AG10803 (cell line): Measurements from ENCODE around the gene GAPVD1.
A peak's percentile ranks its signal among the peaks of the same experiment; 100 is the strongest.

Source experiments
- DNase-seq: peaks from one replicate; pipeline ENCODE4 v3.0.0; 2010; ENCODE audit warnings: low read depth
- H3K4me3 ChIP-seq: 2 replicates; pipeline ENCODE4 v1.5.1; 2011; ENCODE audit warnings: mild to moderate bottlenecking, low read length, control low read depth
- CTCF ChIP-seq: conservative IDR thresholded peaks from 2 replicates; pipeline ENCODE4 v1.5.1; 2011; ENCODE audit warnings: mild to moderate bottlenecking, low read length, control low read depth, inconsistent platforms

GAPVD1 gene

GRCh38 chr9:125241863-125242739 is 19.5 kb upstream of the GAPVD1 start:
- H3K4me3 ChIP-seq: peak overlapping the region; percentile 92
- DNase-seq: peak; percentile 44
- TF ChIP-seq CTCF: no peak

DNA sequence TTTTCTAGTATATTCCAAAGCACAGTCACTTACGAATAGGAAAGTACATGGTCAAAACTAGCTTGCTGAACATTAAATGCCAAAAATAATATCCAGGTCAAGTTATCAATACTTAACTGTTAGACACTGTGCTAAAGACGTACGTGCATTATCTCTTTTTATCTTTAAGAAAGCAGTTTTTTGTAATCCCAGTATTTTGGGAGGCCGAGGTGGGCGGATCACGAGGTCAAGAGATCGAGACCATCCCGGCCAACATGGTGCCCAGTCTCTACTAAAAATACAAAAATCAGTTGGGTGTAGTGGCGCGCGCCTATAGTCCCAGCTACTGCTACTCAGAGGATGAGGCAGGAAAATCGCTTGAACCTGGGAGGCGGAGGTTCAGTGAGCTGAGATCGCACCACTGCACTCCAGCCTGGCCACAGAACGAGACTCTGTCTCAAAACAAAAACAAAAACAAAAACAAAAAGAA is 17.8 kb upstream of the GAPVD1 start:
- TF ChIP-seq CTCF: no peak
- DNase-seq: no peak
- no peak overlapping the region for H3K4me3 ChIP-seq

DNA sequence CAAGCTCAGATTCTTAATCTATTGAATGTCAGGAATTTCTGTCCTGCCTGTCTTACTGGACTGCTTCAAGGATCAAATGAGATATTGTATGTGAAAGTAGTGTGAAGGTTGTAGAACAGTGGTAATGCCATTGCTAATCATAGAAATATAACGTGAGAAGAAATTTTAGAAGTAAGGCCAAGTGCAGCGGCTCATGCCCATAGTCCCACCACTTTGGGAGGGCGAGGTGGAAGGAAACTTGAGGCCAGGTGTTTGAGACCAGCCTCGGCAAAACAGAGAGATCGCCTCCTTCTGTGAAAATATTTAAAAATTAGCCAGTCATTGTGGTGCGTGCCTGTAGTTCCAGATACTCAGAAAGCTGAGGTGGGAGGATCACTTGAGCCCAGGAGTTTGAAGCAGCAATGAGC is 15.4 kb upstream of the GAPVD1 start:
- H3K4me3 ChIP-seq: no peak overlapping the region
- no peak for DNase-seq
- no peak for TF ChIP-seq CTCF

GRCh38 chr9:125254231-125254630 is 7.4 kb upstream of the GAPVD1 start:
- no peak for DNase-seq
- no peak overlapping the region for H3K4me3 ChIP-seq

GRCh38 chr9:125255781-125256391 is 5.7 kb upstream of the GAPVD1 start:
- peak; percentile 33 for TF ChIP-seq CTCF

More at GRCh38 chr9:125254231-125254630, 7.4 kb upstream of the GAPVD1 start:
- no peak for TF ChIP-seq CTCF

GRCh38 chr9:125258160-125258785 is 3.4 kb upstream of the GAPVD1 start:
- DNase-seq: no peak
- no peak overlapping the region for H3K4me3 ChIP-seq
- TF ChIP-seq CTCF: no peak

More at GRCh38 chr9:125255781-125256391, 5.7 kb upstream of the GAPVD1 start:
- H3K4me3 ChIP-seq: no peak overlapping the region
- no peak for DNase-seq
